ENCODE data around the gene CSGALNACT2.

The CSGALNACT2 gene

GRCh38 chr10:43202657-43203447, 64.6 kb downstream of the CSGALNACT2 start:
- DNase-seq (ENCODE audit: low read depth in 2 of 2) = peak; percentile 11 to 37

GRCh38 chr10:43203448-43204041, 65.3 kb downstream of the CSGALNACT2 start:
- no peak for DNase-seq (ENCODE audit: low read depth in 2 of 2)

GRCh38 chr10:43204042-43204942, 66.0 kb downstream of the CSGALNACT2 start:
- no peak for DNase-seq (ENCODE audit: low read depth in 2 of 2)

- peak in 1 of 2 donors; percentile 21 for DNase-seq (ENCODE audit: low read depth in 2 of 2)
Observed at GRCh38 chr10:43204943-43205671, 66.9 kb downstream of the CSGALNACT2 start.

- DNase-seq (ENCODE audit: low read depth in 2 of 2) = no peak
Observed at GRCh38 chr10:43205681-43206390, 67.6 kb downstream of the CSGALNACT2 start.

- DNase-seq (ENCODE audit: low read depth in 2 of 2) = no peak
Observed at GRCh38 chr10:43206391-43207235, 68.4 kb downstream of the CSGALNACT2 start.

GRCh38 chr10:43208147-43209073, 70.2 kb downstream of the CSGALNACT2 start:
- DNase-seq (ENCODE audit: low read depth in 2 of 2) = no peak

- no peak for DNase-seq (ENCODE audit: low read depth in 2 of 2)
Observed at GRCh38 chr10:43209074-43209455, 70.8 kb downstream of the CSGALNACT2 start.

- DNase-seq (ENCODE audit: low read depth in 2 of 2) = no peak
Observed at GRCh38 chr10:43209651-43210141, 71.5 kb downstream of the CSGALNACT2 start.

GRCh38 chr10:43210556-43210955, 72.3 kb downstream of the CSGALNACT2 start:
- DNase-seq (ENCODE audit: low read depth in 2 of 2) = no peak

GRCh38 chr10:43211030-43211429, 72.8 kb downstream of the CSGALNACT2 start:
- no peak for DNase-seq (ENCODE audit: low read depth in 2 of 2)

GRCh38 chr10:43211431-43212042, 73.3 kb downstream of the CSGALNACT2 start:
- DNase-seq (ENCODE audit: low read depth in 2 of 2) = no peak

- no peak for DNase-seq (ENCODE audit: low read depth in 2 of 2)
Observed at GRCh38 chr10:43212043-43212721, 73.9 kb downstream of the CSGALNACT2 start.

- no peak for DNase-seq (ENCODE audit: low read depth in 2 of 2)
Observed at GRCh38 chr10:43214071-43214955, 76.1 kb downstream of the CSGALNACT2 start.

GRCh38 chr10:43214956-43215561, 76.8 kb downstream of the CSGALNACT2 start:
- no peak for DNase-seq (ENCODE audit: low read depth in 2 of 2)

GRCh38 chr10:43215758-43216455, 77.7 kb downstream of the CSGALNACT2 start:
- DNase-seq (ENCODE audit: low read depth in 2 of 2) = no peak
